AG04449 (cell line): ENCODE data around the gene SPTBN4.
"Not testable (repeated sequence)": the region's sequence is repeated elsewhere in the genome, so short reads cannot be mapped to it uniquely, and the experiment has no call there.

Source experiments
- CTCF ChIA-PET: fragments of 350-600 bp; formaldehyde crosslinking; extraction: SDS; loops from one replicate; lab custom pipeline; 2021; ENCODE audit warnings: antibody characterized with exemption; lab: Yijun Ruan, JAX
- POLR2A ChIA-PET: fragments of 400-600, 350-600 bp; formaldehyde crosslinking; extraction: SDS; loops from one replicate; lab custom pipeline; 2020; ENCODE audit warnings: antibody characterized with exemption, inconsistent platforms; lab: Yijun Ruan, JAX
- DNase-seq: peaks from one replicate; pipeline ENCODE4 v3.0.0-alpha.2; 2010; ENCODE audit warnings: low read depth, low spot score
- H3K4me3 ChIP-seq: 2 replicates; pipeline ENCODE4 v1.5.1; 2011; ENCODE audit warnings: low read depth, mild to moderate bottlenecking, control low read depth, low read length
- TF ChIP-seq, protein P1 (sequence below): IDR thresholded peaks from one replicate; pipeline ENCODE4 v1.5.1; 2011; ENCODE audit warnings: mild to moderate bottlenecking, moderate library complexity, low read length, control low read depth, inconsistent platforms; ENCODE audit not compliant: insufficient read depth; ENCODE audit errors: missing control alignments

SPTBN4 gene

DNA sequence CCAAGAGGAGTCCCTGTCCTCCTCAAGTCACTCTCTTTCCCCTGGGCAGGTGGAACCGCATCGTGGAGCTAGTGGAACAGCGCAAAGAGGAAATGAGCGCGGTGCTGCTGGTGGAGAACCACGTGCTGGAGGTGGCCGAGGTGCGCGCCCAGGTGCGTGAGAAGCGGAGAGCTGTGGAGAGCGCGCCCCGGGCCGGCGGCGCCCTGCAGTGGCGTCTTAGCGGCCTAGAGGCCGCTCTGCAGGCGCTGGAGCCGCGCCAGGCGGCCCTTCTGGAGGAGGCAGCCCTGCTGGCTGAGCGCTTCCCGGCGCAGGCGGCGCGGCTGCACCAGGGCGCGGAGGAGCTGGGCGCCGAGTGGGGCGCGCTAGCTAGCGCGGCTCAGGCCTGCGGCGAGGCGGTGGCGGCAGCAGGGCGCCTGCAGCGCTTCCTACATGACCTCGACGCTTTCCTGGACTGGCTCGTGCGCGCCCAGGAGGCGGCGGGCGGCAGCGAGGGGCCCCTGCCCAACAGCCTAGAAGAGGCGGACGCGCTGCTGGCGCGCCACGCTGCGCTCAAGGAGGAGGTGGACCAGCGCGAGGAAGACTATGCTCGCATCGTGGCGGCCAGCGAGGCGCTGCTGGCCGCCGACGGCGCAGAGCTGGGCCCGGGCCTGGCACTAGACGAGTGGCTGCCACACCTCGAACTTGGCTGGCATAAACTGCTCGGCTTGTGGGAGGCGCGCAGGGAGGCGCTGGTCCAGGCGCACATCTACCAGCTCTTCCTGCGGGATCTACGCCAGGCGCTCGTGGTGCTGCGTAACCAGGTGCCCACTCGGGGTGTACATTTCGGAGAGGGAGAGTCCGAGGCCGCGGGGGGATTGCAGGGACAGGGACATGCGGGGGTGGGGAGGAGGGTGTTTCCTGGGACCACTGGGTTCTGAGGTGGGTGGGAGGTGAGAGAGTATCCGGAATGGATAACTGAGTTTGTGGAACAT is 52.8 kb downstream of the SPTBN4 start:
- no peak for DNase-seq
- ChIA-PET CTCF (interaction anchor here (1.5 kb wide), 2 partner anchors 9 to 214 kb away, joined by 4 read pairs; no protein-coding TSS in a partner anchor), POLR2A (no interaction called here)
- H3K4me3 ChIP-seq, result no peak overlapping the region
- TF ChIP-seq, protein P1, sequence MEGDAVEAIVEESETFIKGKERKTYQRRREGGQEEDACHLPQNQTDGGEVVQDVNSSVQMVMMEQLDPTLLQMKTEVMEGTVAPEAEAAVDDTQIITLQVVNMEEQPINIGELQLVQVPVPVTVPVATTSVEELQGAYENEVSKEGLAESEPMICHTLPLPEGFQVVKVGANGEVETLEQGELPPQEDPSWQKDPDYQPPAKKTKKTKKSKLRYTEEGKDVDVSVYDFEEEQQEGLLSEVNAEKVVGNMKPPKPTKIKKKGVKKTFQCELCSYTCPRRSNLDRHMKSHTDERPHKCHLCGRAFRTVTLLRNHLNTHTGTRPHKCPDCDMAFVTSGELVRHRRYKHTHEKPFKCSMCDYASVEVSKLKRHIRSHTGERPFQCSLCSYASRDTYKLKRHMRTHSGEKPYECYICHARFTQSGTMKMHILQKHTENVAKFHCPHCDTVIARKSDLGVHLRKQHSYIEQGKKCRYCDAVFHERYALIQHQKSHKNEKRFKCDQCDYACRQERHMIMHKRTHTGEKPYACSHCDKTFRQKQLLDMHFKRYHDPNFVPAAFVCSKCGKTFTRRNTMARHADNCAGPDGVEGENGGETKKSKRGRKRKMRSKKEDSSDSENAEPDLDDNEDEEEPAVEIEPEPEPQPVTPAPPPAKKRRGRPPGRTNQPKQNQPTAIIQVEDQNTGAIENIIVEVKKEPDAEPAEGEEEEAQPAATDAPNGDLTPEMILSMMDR, result no peak

DNA sequence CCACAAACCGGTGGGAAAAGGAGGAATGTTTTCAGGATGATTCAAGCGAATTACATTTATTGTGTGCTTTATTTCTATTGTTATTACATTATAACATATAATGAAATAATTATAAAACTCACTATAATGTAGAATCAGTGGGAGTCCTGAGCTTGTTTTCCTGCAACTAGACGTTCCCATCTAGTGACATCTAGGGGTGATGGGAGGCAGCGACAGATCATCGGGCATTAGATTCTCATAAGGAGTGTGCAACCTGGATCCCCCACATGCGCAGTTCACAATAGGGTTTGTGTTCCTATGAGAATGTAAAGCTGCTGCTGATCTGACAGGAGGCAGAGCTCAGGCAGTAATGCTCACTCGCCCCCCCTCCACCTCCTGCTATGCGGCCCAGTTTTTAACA is 54.5 kb downstream of the SPTBN4 start:
- TF ChIP-seq, protein P1, result peak; percentile 42

GRCh38 chr19:40521900-40522299 is 55.1 kb downstream of the SPTBN4 start:
- CTCF ChIA-PET, result interaction anchor here (1.1 to 4.2 kb wide), 17 partner anchors 10 to 382 kb away, joined by 3 to 19 read pairs (median 6); partner anchors contain the start of gene SERTAD1
- POLR2A ChIA-PET, DNase-seq, H3K4me3 ChIP-seq: not testable (repeated sequence)

More for the DNA sequence above, 54.5 kb downstream of the SPTBN4 start:
- no peak overlapping the region for H3K4me3 ChIP-seq
- DNase-seq, result no peak
- CTCF ChIA-PET, result interaction anchor here (0.7 to 4.2 kb wide), 23 partner anchors 9 to 382 kb away, joined by 3 to 19 read pairs (median 4); partner anchors contain the start of gene SERTAD1
- POLR2A ChIA-PET, result no interaction called here

- CTCF ChIA-PET, result interaction anchor here (0.8 to 4.5 kb wide), 16 partner anchors 9 to 218 kb away, joined by 3 to 28 read pairs (median 4); no protein-coding TSS in a partner anchor
- H3K4me3 ChIP-seq, result no peak overlapping the region
- DNase-seq, result no peak
- POLR2A ChIA-PET, result no interaction called here
- TF ChIP-seq, protein P1, result peak; percentile 78
These were observed 56.7 kb downstream of the SPTBN4 start for GRCh38 chr19:40523322-40524047.

- POLR2A ChIA-PET, result no interaction called here
- no peak overlapping the region for H3K4me3 ChIP-seq
- CTCF ChIA-PET, result interaction anchor here (1.1 to 4.5 kb wide), 11 partner anchors 8 to 111 kb away, joined by 3 to 28 read pairs (median 4); no protein-coding TSS in a partner anchor
These were observed 57.3 kb downstream of the SPTBN4 start for GRCh38 chr19:40524133-40524549.

DNA sequence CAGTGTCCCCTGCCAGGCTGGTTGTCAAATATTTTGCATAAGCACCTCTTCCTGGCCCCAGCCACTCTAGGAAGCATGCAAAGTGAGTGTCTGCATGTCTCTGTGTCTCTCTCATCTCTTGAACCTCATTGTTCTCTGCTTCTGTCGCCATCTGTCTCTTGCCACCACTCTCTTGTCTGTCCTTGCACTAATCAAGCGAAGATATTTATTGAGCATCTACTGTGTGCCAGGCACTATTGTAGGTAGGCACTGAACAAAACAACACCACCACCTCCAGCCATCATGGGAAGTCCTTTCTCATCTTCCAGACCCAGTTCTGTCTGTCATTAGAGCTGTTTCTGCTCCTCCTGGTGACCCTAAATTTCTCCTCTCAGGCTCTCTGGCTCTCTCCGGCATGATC is 57.9 kb downstream of the SPTBN4 start:
- POLR2A ChIA-PET, result no interaction called here
- DNase-seq, result no peak
- TF ChIP-seq, protein P1, result no peak
- CTCF ChIA-PET, result interaction anchor here (1.2 to 4.5 kb wide), 7 partner anchors 8 to 110 kb away, joined by 3 to 28 read pairs (median 6); no protein-coding TSS in a partner anchor
- H3K4me3 ChIP-seq, result no peak overlapping the region

More at GRCh38 chr19:40524133-40524549, 57.3 kb downstream of the SPTBN4 start:
- TF ChIP-seq, protein P1, result no peak
- DNase-seq, result no peak
